WI38 (cell line): ENCODE data around the gene WDFY4.
A peak's percentile ranks its signal among the peaks of the same experiment; 100 is the strongest.

ENCODE experiments used
- H3K4me3 ChIP-seq: 2 replicates; pipeline ENCODE4 v1.5.1; 2011; ENCODE audit warnings: low read depth, mild to moderate bottlenecking, control low read depth, low read length
- CTCF ChIP-seq: IDR thresholded peaks from 2 replicates; pipeline ENCODE4 v1.5.1; 2012; ENCODE audit warnings: low read depth, mild to moderate bottlenecking, control low read depth, low read length

The WDFY4 gene

GRCh38 chr10:48651293-48651692, 33.4 kb upstream of the WDFY4 start:
- TF ChIP-seq CTCF, result no peak
- no peak overlapping the region for H3K4me3 ChIP-seq

GRCh38 chr10:48651839-48652238, 32.8 kb upstream of the WDFY4 start:
- H3K4me3 ChIP-seq, result no peak overlapping the region
- no peak for TF ChIP-seq CTCF

- no peak for TF ChIP-seq CTCF
- no peak overlapping the region for H3K4me3 ChIP-seq
Measured at GRCh38 chr10:48652344-48652743, 32.3 kb upstream of the WDFY4 start.

GRCh38 chr10:48653347-48653746, 31.3 kb upstream of the WDFY4 start:
- no peak for TF ChIP-seq CTCF
- H3K4me3 ChIP-seq, result no peak overlapping the region

- no peak for TF ChIP-seq CTCF
- no peak overlapping the region for H3K4me3 ChIP-seq
Measured at GRCh38 chr10:48653944-48654698, 30.6 kb upstream of the WDFY4 start.

- TF ChIP-seq CTCF, result no peak
Measured at GRCh38 chr10:48655411-48656240, 29.0 kb upstream of the WDFY4 start.

More at GRCh38 chr10:48655411-48656240, 29.0 kb upstream of the WDFY4 start:
- H3K4me3 ChIP-seq, result peak overlapping the region; percentile 56
